AG09309 (cell line): ENCODE measurements around the gene PFKFB1.

Experiments
- DNase-seq: peaks from one replicate; pipeline ENCODE4 v3.0.0-alpha.2; 2010; ENCODE audit warnings: low read depth
- H3K4me3 ChIP-seq: 2 replicates; pipeline ENCODE4 v1.5.1; 2011; ENCODE audit warnings: mild to moderate bottlenecking, low read depth, low read length, moderate library complexity; ENCODE audit not compliant: control insufficient read depth
- TF ChIP-seq, protein P1 (sequence below): IDR thresholded peaks from 2 replicates; pipeline ENCODE4 v1.5.1; 2011; ENCODE audit warnings: mild to moderate bottlenecking, low read depth, low read length, inconsistent platforms; ENCODE audit not compliant: insufficient read depth, control insufficient read depth; ENCODE audit errors: missing control alignments

PFKFB1 gene

DNA sequence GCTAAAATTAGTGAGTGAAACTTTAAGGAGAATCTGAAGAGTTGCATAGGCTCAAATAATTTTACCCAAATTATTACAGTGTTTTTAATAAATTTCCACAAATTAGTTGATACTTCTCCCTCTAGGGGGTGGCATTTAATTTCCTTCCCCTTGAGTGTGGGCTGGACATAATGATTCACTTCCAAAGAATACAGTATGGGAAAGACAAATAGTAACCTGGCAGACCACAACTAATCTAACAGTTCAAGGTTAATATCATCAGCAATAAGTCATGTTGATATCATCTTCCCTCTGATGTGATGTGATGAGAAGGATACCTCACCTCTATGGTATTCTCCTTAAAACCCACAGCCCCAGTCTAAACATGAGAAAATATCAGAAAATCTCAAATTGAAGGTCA, 15.5 kb downstream of the PFKFB1 start:
- DNase-seq, result no peak
- H3K4me3 ChIP-seq, result no peak overlapping the region

DNA sequence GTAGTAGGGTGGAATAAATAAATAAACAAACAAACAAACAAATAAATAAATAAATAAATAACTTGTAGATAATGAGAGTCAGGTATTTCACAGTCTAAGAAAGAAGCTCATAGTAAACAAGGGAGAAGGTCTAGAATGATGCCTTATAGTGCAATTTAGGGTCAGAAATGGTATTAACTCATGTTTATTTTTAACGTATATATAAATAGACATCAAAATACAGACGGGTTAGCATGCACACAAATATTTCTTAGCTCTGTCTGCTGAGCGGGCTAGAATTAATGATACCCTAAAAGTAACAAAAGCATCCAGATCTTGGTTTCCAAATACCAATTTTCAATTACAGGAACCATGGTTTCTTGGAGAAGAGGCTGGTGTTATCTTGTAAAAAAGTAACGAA, 16.6 kb downstream of the PFKFB1 start:
- no peak overlapping the region for H3K4me3 ChIP-seq
- DNase-seq, result no peak
- TF ChIP-seq, protein P1, sequence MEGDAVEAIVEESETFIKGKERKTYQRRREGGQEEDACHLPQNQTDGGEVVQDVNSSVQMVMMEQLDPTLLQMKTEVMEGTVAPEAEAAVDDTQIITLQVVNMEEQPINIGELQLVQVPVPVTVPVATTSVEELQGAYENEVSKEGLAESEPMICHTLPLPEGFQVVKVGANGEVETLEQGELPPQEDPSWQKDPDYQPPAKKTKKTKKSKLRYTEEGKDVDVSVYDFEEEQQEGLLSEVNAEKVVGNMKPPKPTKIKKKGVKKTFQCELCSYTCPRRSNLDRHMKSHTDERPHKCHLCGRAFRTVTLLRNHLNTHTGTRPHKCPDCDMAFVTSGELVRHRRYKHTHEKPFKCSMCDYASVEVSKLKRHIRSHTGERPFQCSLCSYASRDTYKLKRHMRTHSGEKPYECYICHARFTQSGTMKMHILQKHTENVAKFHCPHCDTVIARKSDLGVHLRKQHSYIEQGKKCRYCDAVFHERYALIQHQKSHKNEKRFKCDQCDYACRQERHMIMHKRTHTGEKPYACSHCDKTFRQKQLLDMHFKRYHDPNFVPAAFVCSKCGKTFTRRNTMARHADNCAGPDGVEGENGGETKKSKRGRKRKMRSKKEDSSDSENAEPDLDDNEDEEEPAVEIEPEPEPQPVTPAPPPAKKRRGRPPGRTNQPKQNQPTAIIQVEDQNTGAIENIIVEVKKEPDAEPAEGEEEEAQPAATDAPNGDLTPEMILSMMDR, result no peak

More for the DNA sequence above, 15.5 kb downstream of the PFKFB1 start:
- TF ChIP-seq, protein P1, result no peak

DNA sequence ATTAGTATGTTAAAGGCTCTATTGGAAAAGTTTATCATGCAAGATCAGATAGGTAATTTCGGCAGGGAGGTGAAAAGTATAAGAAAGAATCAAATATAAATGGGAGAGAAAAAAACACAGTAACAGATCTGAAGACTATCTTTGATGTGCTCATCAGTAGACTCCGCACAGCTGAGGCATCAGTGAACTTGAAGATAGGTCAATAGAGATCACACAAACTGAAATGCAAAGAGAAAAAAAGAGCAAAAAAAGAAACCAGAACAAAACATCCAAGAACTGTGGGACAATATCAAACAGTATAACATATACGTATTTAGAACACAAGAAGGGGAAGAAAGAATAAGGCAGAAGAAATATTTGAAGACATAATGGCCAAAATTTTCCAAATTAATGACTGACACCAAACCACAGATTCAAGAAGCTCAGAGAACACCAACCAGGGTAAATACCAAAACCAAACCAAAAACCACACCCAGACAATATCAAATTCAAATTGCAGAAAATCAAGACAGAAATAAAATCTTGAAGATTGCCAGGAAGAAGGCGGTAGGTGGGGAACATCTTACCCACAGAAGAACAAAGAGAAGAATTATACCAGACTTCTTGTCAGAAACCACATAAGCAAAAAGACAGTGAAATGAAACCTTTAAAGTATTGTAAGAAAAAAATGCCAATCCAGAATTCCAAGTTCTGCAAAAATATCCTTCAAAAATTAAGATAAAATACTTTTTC, 29.1 kb downstream of the PFKFB1 start:
- no peak for DNase-seq
- TF ChIP-seq, protein P1, result no peak
- no peak overlapping the region for H3K4me3 ChIP-seq

DNA sequence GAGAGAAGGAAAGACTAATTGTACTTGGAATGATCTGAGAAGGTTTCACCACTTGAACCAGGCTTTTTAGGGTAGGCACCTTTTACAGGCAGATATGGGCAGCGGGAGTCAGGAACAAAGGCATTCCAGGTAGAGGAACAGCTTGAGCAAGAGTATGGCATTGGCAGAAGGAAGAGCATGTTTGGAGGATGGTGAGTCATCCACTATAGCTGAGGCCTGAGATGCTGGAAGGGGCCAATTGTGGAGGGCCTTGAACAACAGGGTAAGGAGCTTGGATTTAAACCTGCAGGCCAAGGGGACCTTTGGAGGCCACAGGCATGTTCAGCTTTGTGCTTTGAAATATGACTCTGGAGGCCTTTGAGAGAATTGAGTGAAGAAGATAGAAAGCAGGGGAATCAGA, 32.2 kb downstream of the PFKFB1 start:
- TF ChIP-seq, protein P1, result no peak
- no peak overlapping the region for H3K4me3 ChIP-seq
- no peak for DNase-seq

DNA sequence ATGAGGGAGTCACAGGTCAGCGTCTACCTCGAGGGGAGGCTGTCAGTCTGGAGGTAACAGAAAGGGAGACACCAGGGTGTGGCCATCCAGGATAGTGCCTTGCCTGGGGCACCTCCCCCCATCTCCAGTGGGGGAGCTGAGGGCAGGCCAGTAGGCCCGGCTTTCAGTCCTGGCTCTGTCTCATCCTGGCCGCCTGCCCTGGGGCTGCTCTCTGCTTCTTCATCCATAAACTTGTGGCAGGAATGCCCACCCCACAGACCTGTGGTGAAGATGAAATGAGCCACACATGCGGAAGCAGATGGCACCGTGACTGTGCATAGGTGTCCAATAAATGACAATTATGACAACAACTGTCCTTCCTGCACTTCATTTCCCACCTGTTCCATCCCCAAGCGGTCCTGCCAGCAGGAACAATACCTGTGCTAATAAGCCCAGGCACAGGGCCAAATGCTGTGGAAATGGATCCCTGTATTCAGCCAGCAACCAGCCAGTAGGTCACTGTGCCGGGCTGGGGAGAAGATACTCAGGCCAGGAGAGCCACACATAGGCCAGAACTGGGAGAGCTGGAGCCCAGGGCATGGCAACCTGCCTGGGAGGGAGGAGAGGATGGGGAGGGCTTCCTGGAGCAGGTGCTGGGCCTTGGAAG, 43.1 kb downstream of the PFKFB1 start:
- DNase-seq, result no peak
- TF ChIP-seq, protein P1, result no peak
- no peak overlapping the region for H3K4me3 ChIP-seq

DNA sequence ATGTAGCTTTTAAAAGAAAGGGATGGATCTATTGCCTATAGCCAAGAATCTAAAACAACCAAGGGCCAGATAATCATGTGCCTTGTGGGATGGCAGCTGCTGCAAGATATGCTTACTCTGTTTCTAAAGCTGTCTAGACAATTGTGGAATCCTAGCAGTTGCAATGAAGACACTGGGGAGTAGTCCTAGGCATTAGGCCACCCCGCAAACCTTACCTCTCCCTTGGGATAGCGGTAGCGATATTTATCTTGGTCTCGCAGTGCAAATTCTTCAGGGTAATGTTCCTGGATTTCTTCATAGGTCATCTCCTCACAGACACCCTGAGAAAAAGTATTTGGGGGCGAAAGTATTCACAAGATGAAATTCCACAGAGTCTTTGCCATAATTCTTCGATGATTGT, 48.8 kb downstream of the PFKFB1 start:
- no peak for DNase-seq
- no peak overlapping the region for H3K4me3 ChIP-seq
- TF ChIP-seq, protein P1, result no peak

DNA sequence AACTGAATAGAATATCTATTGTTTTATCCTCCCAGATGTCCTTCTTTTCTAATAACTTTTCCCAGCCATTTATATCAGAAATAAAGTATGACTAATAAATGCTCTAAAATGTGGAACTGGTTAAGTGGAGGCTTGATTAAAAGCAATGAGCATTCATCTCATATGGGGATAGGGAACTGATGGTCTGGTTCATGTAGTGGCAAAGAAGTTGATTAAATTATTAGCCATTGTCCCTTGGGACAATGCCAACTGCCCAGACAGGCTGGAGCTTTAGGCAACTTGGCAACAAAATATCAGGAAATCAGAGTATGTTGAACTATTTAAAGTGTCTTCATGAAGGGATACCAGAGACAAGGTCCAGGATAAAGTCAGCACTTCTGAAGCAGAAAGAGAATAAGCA, 49.2 kb downstream of the PFKFB1 start:
- H3K4me3 ChIP-seq, result no peak overlapping the region
- TF ChIP-seq, protein P1, result no peak
- no peak for DNase-seq
